Naive thymus-derived CD8-positive, alpha-beta T cell (primary cell): ENCODE measurements around the gene LNPEP. TPM values are rescaled to one million over a fixed set of nuclear protein-coding genes. Genes with fewer than 3 reads are reported as not detected.
A peak's percentile ranks its signal among the peaks of the same experiment; 100 is the strongest.

ENCODE experiments used
- ATAC-seq, 2 donors: fragments of 150-1000 bp; cut with Tn5 transposase in 1 of 2; sonication (Bioruptor Pico), chemical (Tn5 transposase) in 1 of 2; 1 replicate in 1 of 2; 2 replicates in 1 of 2; pipeline ENCODE4 v1.10.0; 2021; ENCODE audit warnings: mild to moderate bottlenecking in 2 of 2, moderate library complexity in 2 of 2
- POLR2A ChIA-PET: fragments of 350-600 bp; sonication (Branson Sonifier 250); formaldehyde crosslinking; loops from one replicate; lab custom pipeline; 2021; ENCODE audit warnings: antibody characterized with exemption; lab: Charles Lee
- DNase-seq, 10 donors: peaks; one replicate each; pipeline versions ENCODE4 v3.0.0 to v3.0.0-alpha.2; 2020 to 2022
- H3K27ac Mint-ChIP-seq, 10 donors: one replicate each; pipeline ENCODE4 v1.8.0; 2020 to 2022; ENCODE audit warnings: mild to moderate bottlenecking in 10 of 10, mixed read lengths in 10 of 10, moderate library complexity in 4 of 10, inconsistent platforms in 1 of 10
- H3K27me3 Mint-ChIP-seq, 5 donors: one replicate each; pipeline ENCODE4 v1.8.0; 2021 to 2022; ENCODE audit warnings: mixed read lengths in 5 of 5
- H3K36me3 Mint-ChIP-seq, 3 donors: one replicate each; pipeline ENCODE4 v1.8.0; 2020 to 2022; ENCODE audit warnings: mixed read lengths in 3 of 3, mild to moderate bottlenecking in 2 of 3, inconsistent platforms in 1 of 3
- H3K4me1 Mint-ChIP-seq, 4 donors: one replicate each; pipeline ENCODE4 v1.8.0; 2021 to 2022; ENCODE audit warnings: mixed read lengths in 4 of 4
- H3K4me3 Mint-ChIP-seq, 10 donors: one replicate each; pipeline ENCODE4 v1.8.0; 2020 to 2022; ENCODE audit warnings: mild to moderate bottlenecking in 10 of 10, mixed read lengths in 10 of 10, moderate library complexity in 6 of 10, inconsistent platforms in 1 of 10
- H3K9me3 Mint-ChIP-seq, 9 donors: one replicate each; pipeline ENCODE4 v1.8.0; 2020 to 2022; ENCODE audit warnings: mixed read lengths in 9 of 9, mild to moderate bottlenecking in 3 of 9, inconsistent platforms in 1 of 9, moderate library complexity in 1 of 9
- polyA plus RNA-seq, 3 donors: library from polyadenylated mRNA; unstranded; fragments of 300-500 nt; fragmentation: Illumina TruSeq; gene quantifications; one replicate each; pipeline ENCODE4 v1.2.3, GENCODE V29; 2021
- total RNA-seq, 8 experiments: library from RNA in 2 of 8; stranded (reverse) in 2 of 8; gene quantifications; one replicate each; pipeline ENCODE4 v1.2.3 and lab custom pipeline; 2021 to 2026

Gene LNPEP
- total and polyA plus RNA-seq, 5 experiments from 2014 or later, result 50.9 to 107 (median 61.7) TPM

DNA sequence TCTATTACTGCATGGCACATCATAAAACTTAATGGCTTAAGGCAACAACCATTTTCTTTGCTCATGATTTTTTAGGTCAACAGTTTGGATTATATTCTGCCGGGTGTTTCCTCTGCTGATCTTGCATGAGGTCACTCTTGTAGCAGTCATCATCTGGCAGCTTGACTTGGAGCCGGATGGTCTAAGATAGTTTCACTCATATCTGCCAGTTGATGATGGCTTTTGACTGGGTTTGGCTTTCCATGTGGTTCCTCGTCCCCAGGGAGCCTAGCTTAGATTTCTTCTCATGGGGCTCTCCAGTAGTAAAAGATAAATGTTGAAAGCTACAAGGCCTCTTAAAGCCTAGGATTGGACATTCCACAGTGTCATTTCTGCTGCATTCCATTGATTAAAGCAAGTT, 27.4 kb downstream of the LNPEP start:
- Mint-ChIP-seq H3K4me3 (peak overlapping the region; percentile 66 to 89 (median 81)), H3K4me1 (peaks cover 23 to 90% (median 68%) of the 10 kb centered on the region in 4 donors), H3K27ac (peak overlapping the region; percentile 89 to 98 (median 94)), H3K36me3 (peaks cover 0 to 14% (median 10%) of the 10 kb centered on the region in 3 donors), H3K27me3 (no peaks in the 10 kb centered on the region), H3K9me3 (no peaks in the 10 kb centered on the region)
- POLR2A ChIA-PET, result interaction anchor here (0.9 to 2.9 kb wide), 10 partner anchors 9 to 53 kb away, joined by 3 to 30 read pairs (median 3); partner anchors contain the start of gene LNPEP
- peak; percentile 25 to 26 for ATAC-seq
- DNase-seq, result no peak

DNA sequence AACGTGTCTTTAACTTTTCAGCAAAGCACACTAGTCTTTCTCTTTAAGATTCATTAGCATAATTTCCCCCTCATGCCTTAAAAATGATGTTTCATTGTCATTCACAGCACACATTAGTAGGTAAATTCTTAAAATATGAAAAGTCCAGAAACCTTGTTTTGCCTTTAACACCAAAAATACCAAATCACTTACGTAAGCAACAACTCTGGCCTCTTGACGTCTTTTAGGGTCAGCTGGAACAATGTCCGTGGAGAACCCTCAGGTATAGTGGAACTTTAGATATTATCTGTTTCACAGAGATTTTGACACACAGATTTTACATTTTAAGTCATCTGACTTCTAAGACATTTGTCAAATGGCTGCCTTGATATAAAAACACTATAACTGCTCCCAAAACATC, 30.9 kb downstream of the LNPEP start:
- Mint-ChIP-seq H3K9me3 (no peaks in the 10 kb centered on the region), H3K27ac (peak overlapping the region in 9 of 10 donors; percentile 12 to 92 (median 57)), H3K36me3 (peaks cover 0 to 14% (median 6%) of the 10 kb centered on the region in 3 donors), H3K4me3 (peak overlapping the region in 1 of 10 donors; percentile 12), H3K27me3 (no peaks in the 10 kb centered on the region), H3K4me1 (peaks cover 34 to 93% (median 82%) of the 10 kb centered on the region in 4 donors)
- ATAC-seq (no peak), DNase-seq (no peak)
- POLR2A ChIA-PET, result interaction anchor here (0.9 to 1.3 kb wide), 2 partner anchors 10 to 31 kb away, joined by 3 to 4 read pairs; partner anchors contain the start of gene LNPEP

- H3K9me3 Mint-ChIP-seq, result no peaks in the 10 kb centered on the region
- H3K27ac Mint-ChIP-seq, result peak overlapping the region in 8 of 10 donors; percentile 12 to 92 (median 39)
- peaks cover 36 to 93% (median 83%) of the 10 kb centered on the region in 4 donors for H3K4me1 Mint-ChIP-seq
- H3K27me3 Mint-ChIP-seq, result no peaks in the 10 kb centered on the region
- H3K36me3 Mint-ChIP-seq, result peaks cover 0 to 14% (median 6%) of the 10 kb centered on the region in 3 donors
- H3K4me3 Mint-ChIP-seq, result peak overlapping the region in 1 of 10 donors; percentile 27
- no peak for DNase-seq
- POLR2A ChIA-PET, result interaction anchor here (0.6 to 1.3 kb wide), 3 partner anchors 9 to 160 kb away, joined by 3 to 4 read pairs (median 3); partner anchors contain the start of genes ERAP1 and LNPEP
- ATAC-seq, result no peak
Measured at GRCh38 chr5:96967400-96967799, 31.5 kb downstream of the LNPEP start.

DNA sequence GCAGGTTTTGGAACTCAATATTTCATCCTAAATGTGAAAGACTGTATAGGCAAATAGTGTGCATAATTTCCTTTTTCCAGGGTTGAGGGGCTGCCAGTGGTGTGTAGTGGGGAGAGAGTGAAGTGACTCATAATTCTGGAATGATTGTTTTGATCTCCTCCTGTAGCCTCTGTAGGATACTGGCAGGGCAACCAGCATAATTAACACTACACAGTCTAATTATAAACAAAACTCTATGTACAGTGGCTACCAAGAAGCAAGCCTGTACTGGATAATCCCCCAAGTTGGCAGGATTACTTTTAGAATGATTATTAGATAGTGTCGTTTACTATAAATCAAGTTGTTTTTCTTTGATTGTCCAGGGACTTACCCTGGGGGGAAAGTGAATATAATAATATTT, 32.2 kb downstream of the LNPEP start:
- POLR2A ChIA-PET, result no interaction called here

GRCh38 chr5:96968614-96969013, 32.7 kb downstream of the LNPEP start:
- Mint-ChIP-seq H3K36me3 (peaks cover 0 to 14% (median 6%) of the 10 kb centered on the region in 3 donors), H3K27me3 (no peaks in the 10 kb centered on the region), H3K4me1 (peaks cover 40 to 93% (median 80%) of the 10 kb centered on the region in 4 donors), H3K9me3 (no peaks in the 10 kb centered on the region), H3K27ac (peak overlapping the region; percentile 12 to 92 (median 81)), H3K4me3 (peak overlapping the region in 8 of 10 donors; percentile 13 to 58 (median 25))
- no peak for DNase-seq
- POLR2A ChIA-PET, result interaction anchor here (1.0 kb wide), 1 partner anchor 33 kb away, joined by 3 read pairs; the partner anchor contains the start of gene LNPEP
- ATAC-seq, result peak in 1 of 2 donors; percentile 34

More for the DNA sequence above, 32.2 kb downstream of the LNPEP start:
- H3K27me3 Mint-ChIP-seq, result no peaks in the 10 kb centered on the region
- ATAC-seq (no peak), DNase-seq (no peak)
- H3K27ac Mint-ChIP-seq, result peak overlapping the region in 9 of 10 donors; percentile 12 to 92 (median 81)
- no peaks in the 10 kb centered on the region for H3K9me3 Mint-ChIP-seq
- peaks cover 0 to 14% (median 6%) of the 10 kb centered on the region in 3 donors for H3K36me3 Mint-ChIP-seq
- peaks cover 42 to 93% (median 83%) of the 10 kb centered on the region in 4 donors for H3K4me1 Mint-ChIP-seq
- peak overlapping the region in 2 of 10 donors; percentile 13 to 27 for H3K4me3 Mint-ChIP-seq

DNA sequence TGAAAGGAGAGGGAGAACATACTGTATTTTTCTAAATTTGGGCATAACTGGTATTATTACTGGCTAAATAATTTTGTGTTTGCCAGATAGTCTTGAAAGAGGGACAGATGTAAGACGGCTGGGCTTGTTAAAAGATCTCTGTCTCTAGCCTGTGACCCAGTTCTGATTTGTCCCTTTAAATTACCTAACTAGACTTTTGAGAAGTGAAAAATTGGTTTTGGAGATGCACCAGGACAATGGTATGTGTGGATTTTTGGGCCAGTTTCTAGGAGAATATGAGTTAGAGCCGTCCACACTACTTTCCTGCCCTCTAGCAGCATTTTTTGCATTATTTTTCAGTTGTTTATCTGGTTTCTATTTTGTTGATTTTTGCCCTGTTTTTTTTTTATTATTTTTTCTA, 33.5 kb downstream of the LNPEP start:
- peaks cover 41 to 95% (median 82%) of the 10 kb centered on the region in 4 donors for H3K4me1 Mint-ChIP-seq
- H3K9me3 Mint-ChIP-seq, result no peaks in the 10 kb centered on the region
- ATAC-seq (no peak), DNase-seq (no peak)
- peaks cover 0 to 11% (median 7%) of the 10 kb centered on the region in 3 donors for H3K36me3 Mint-ChIP-seq
- H3K4me3 Mint-ChIP-seq, result peak overlapping the region in 6 of 10 donors; percentile 12 to 54 (median 29)
- H3K27me3 Mint-ChIP-seq, result no peaks in the 10 kb centered on the region
- POLR2A ChIA-PET, result interaction anchor here (1.0 kb wide), 1 partner anchor 34 kb away, joined by 3 read pairs; the partner anchor contains the start of gene LNPEP
- H3K27ac Mint-ChIP-seq, result peak overlapping the region in 8 of 10 donors; percentile 22 to 92 (median 68)

DNA sequence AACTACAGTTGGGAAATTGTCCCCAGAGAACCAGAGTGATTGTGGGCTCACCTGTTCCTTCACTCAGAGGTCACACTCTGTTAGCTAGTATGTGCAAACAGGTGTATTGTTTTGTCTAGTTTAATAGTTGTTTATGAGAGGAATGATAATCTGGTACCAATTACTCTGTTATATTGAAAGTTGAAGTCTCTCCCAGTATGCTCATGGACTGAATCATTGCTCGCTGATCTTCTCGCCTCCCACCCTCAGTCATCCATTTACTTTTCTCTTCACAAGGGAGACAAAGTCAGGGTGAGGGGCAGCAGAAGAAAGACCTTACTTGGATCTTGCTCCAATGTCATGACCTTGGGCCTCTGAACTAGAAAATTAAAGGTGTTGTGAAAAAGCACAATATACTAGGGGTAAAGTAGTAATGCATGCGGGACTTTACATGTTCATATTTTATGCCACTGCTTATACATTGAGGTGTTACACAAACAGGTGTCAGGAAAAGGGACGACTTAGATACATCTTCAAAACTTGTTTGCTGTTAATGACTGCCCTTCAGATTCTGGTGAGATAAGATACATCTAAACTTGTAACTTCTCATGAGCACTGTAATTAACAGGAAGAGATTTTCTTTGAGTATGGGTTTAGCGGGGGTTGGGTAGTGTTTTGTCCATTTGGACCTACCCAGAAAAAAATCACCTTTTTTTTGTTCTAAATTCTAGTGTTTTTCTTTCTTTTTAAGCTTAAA, 36.9 kb downstream of the LNPEP start:
- DNase-seq (no peak), ATAC-seq (no peak)
- Mint-ChIP-seq H3K4me3 (peak overlapping the region; percentile 47 to 80 (median 72)), H3K4me1 (peaks cover 43 to 96% (median 87%) of the 10 kb centered on the region in 4 donors), H3K27ac (peak overlapping the region; percentile 46 to 92 (median 70)), H3K36me3 (peaks cover 0 to 5% (median 2%) of the 10 kb centered on the region in 3 donors), H3K27me3 (no peaks in the 10 kb centered on the region), H3K9me3 (no peaks in the 10 kb centered on the region)
- POLR2A ChIA-PET, result interaction anchor here (1.0 to 1.5 kb wide), 4 partner anchors 10 to 37 kb away, joined by 3 to 7 read pairs (median 4); partner anchors contain the start of gene LNPEP

DNA sequence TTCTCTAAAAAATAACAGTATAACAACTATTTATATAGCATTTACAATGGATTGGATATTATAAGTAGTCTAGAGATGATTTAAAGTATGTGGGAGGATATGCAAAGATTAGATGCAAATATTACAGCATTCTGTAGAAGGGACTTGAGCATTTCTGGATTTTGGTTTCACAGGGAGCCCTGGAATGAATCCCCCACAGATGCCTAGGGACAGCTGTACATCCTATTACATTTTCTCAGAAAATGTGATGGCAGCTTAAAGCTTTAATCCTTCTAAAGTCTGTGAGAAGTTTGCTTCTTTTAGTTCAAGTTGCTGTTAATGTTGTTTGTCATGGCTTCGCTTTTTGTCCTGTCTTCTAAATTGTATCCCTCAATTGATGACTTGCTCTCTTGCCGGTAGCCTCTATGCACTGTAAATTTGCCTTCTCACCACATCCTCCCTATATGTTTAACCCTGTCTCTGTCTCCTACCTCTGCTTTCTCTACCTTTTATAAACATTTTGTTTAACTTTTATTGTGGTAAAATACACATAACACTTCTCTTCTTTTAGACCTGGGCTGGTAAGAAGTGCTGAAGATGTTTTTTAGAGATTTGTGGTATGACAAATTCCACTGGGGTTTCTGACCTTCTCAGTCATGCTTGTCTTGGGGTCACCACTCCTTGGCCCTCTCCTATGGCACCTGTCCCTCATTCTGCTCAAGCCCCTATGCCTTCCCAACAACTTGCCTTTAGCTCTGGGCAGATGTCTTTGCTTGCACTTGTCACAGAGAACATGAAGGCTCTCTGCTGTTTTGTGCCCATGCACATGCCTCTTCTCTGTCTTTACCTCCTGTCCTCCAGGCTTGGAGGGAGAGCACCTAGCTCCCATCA, 37.9 kb downstream of the LNPEP start:
- peak overlapping the region; percentile 12 to 89 (median 72) for H3K27ac Mint-ChIP-seq
- peaks cover 38 to 95% (median 82%) of the 10 kb centered on the region in 4 donors for H3K4me1 Mint-ChIP-seq
- no peaks in the 10 kb centered on the region for H3K27me3 Mint-ChIP-seq
- POLR2A ChIA-PET, result interaction anchor here (0.5 to 1.1 kb wide), 4 partner anchors 11 to 98 kb away, joined by 3 read pairs; partner anchors contain the start of gene LNPEP
- peak overlapping the region; percentile 64 to 84 (median 74) for H3K4me3 Mint-ChIP-seq
- no peaks in the 10 kb centered on the region for H3K9me3 Mint-ChIP-seq
- ATAC-seq (peak; percentile 84 to 95), DNase-seq (peak in 2 of 10 donors; percentile 34 to 36)
- H3K36me3 Mint-ChIP-seq, result peaks cover 0 to 6% (median 2%) of the 10 kb centered on the region in 3 donors

DNA sequence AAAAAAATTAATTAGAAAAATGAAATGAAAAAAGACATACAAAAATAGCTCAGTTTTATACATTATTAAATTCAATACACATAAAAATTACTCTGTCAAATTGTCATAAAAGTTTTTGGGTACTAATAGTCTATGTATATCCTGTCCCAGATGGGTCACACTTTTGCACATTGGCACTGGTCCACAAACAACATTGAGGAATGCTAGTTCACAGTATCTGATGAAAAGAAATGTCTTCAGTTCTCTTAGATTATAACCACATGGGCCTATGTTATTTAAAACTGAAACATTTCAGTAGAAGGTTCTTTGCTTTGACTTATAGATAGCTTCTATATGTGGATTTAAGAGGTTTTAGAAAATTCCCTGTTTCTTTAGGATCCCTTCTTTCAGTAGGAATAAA, 39.8 kb downstream of the LNPEP start:
- no peaks in the 10 kb centered on the region for H3K9me3 Mint-ChIP-seq
- DNase-seq (no peak), ATAC-seq (no peak)
- H3K4me1 Mint-ChIP-seq, result peaks cover 37 to 83% (median 76%) of the 10 kb centered on the region in 4 donors
- POLR2A ChIA-PET, result interaction anchor here (2.3 kb wide), 1 partner anchor 40 kb away, joined by 6 read pairs; the partner anchor contains the start of gene LNPEP
- H3K27ac Mint-ChIP-seq, result peak overlapping the region in 1 of 10 donors; percentile 85
- peak overlapping the region in 1 of 10 donors; percentile 66 for H3K4me3 Mint-ChIP-seq
- no peaks in the 10 kb centered on the region for H3K27me3 Mint-ChIP-seq
- H3K36me3 Mint-ChIP-seq, result peaks cover 4 to 25% (median 14%) of the 10 kb centered on the region in 3 donors

GRCh38 chr5:96977228-96977627, 41.3 kb downstream of the LNPEP start:
- H3K36me3 Mint-ChIP-seq, result peaks cover 4 to 36% (median 17%) of the 10 kb centered on the region in 3 donors
- ATAC-seq, result no peak
- no peaks in the 10 kb centered on the region for H3K27me3 Mint-ChIP-seq
- peaks cover 32 to 78% (median 73%) of the 10 kb centered on the region in 4 donors for H3K4me1 Mint-ChIP-seq
- no peak for DNase-seq
- peak overlapping the region in 1 of 10 donors; percentile 3 for H3K4me3 Mint-ChIP-seq
- peak overlapping the region in 3 of 10 donors; percentile 33 to 66 (median 52) for H3K27ac Mint-ChIP-seq
- POLR2A ChIA-PET, result interaction anchor here (1.0 to 2.3 kb wide), 3 partner anchors 10 to 41 kb away, joined by 3 to 6 read pairs (median 3); partner anchors contain the start of gene LNPEP
- H3K9me3 Mint-ChIP-seq, result no peaks in the 10 kb centered on the region

DNA sequence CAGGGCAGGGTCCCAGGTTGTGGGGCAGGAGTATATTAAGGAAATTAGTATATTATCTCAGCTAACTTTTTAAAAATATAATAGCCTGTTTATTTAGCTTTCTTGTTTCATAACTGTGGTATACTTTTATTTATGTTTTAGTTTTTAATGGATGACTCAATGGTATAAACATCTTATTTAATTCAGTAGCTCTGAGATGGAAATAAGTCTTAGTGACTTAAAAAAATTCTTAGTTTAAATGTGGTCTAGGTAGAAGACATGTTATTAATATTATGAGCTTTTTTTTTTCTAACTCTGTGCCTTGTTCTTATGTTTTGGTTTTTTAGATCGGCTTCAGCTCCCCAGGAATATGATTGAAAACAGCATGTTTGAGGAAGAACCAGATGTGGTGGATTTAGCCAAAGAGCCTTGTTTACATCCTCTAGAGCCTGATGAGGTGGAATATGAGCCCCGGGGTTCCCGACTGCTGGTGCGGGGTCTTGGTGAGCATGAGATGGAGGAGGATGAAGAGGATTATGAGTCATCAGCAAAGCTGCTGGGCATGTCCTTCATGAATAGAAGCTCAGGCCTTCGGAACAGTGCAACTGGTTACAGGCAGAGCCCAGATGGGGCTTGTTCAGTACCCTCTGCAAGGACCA, 43.1 kb downstream of the LNPEP start:
- Mint-ChIP-seq H3K36me3 (peaks cover 4 to 50% (median 17%) of the 10 kb centered on the region in 3 donors), H3K4me3 (no peak overlapping the region), H3K4me1 (peaks cover 29 to 80% (median 72%) of the 10 kb centered on the region in 4 donors), H3K27me3 (no peaks in the 10 kb centered on the region), H3K27ac (peak overlapping the region in 6 of 10 donors; percentile 2 to 75 (median 29)), H3K9me3 (no peaks in the 10 kb centered on the region)
- DNase-seq (no peak), ATAC-seq (no peak)
- POLR2A ChIA-PET, result interaction anchor here (1.3 kb wide), 1 partner anchor 43 kb away, joined by 5 read pairs; the partner anchor contains the start of gene LNPEP
